GM23338 (cell line): ENCODE measurements around the gene TTC33. TPM values are rescaled to one million over a fixed set of nuclear protein-coding genes. Genes with fewer than 3 reads are reported as not detected.

ENCODE experiments used
- ATAC-seq: fragments of 200-7000 bp; cut with Tn5 transposase; 3 replicates; pipeline ENCODE4 v1.9.1; 2020
- DNase-seq: peaks from one replicate; pipeline ENCODE4 v3.0.0-alpha.2; 2015; ENCODE audit warnings: low spot score
- H2AFZ ChIP-seq: fragments of 200-600 bp; sonication (generic); 2 replicates; pipeline ENCODE4 v1.8.0; 2016; ENCODE audit warnings: antibody characterized with exemption, mild to moderate bottlenecking, moderate library complexity
- H3F3A ChIP-seq: fragments of 200-600 bp; sonication (generic); replicated peaks from 2 replicates; pipeline ENCODE4 v1.8.0; 2017; ENCODE audit warnings: antibody characterized with exemption, mixed run types, low read depth
- H3K27ac ChIP-seq: fragments of 200-600 bp; sonication (generic); 2 replicates; pipeline ENCODE4 v1.6.1; 2016; ENCODE audit warnings: low read depth
- H3K27me3 ChIP-seq: fragments of 200-600 bp; sonication (generic); 2 replicates; pipeline ENCODE4 v1.8.0; 2016; ENCODE audit warnings: mild to moderate bottlenecking, mixed run types, moderate library complexity; ENCODE audit not compliant: insufficient read depth
- H3K36me3 ChIP-seq: fragments of 200-600 bp; sonication (generic); 2 replicates; pipeline ENCODE4 v1.8.0; 2016; ENCODE audit warnings: mild to moderate bottlenecking; ENCODE audit not compliant: insufficient read depth
- H3K4me1 ChIP-seq: fragments of 200-600 bp; sonication (generic); 2 replicates; pipeline ENCODE4 v1.8.0; 2016; ENCODE audit warnings: mild to moderate bottlenecking, moderate library complexity; ENCODE audit not compliant: insufficient read depth
- H3K4me2 ChIP-seq: fragments of 200-600 bp; sonication (generic); 2 replicates; pipeline ENCODE4 v1.7.1; 2017; ENCODE audit warnings: mixed run types
- H3K4me3 ChIP-seq: fragments of 200-600 bp; sonication (generic); 2 replicates; pipeline ENCODE4 v1.6.1; 2016; ENCODE audit warnings: mixed run types
- H3K79me2 ChIP-seq: fragments of 200-600 bp; sonication (generic); replicated peaks from 2 replicates; pipeline ENCODE4 v1.8.0; 2017; ENCODE audit warnings: mild to moderate bottlenecking; ENCODE audit not compliant: insufficient read depth
- H3K9me2 ChIP-seq: fragments of 200-600 bp; sonication (generic); 2 replicates; pipeline ENCODE4 v1.8.0; 2017; ENCODE audit not compliant: insufficient read depth
- H4K20me1 ChIP-seq: fragments of 200-600 bp; sonication (generic); replicated peaks from 2 replicates; pipeline ENCODE4 v1.8.0; 2017; ENCODE audit warnings: mild to moderate bottlenecking; ENCODE audit not compliant: insufficient read depth
- H3K27ac Mint-ChIP-seq: 2 replicates; pipeline ENCODE4 v1.8.0; 2020; ENCODE audit warnings: inconsistent platforms, mild to moderate bottlenecking, moderate library complexity, mixed read lengths
- H3K27me3 Mint-ChIP-seq: 3 replicates; pipeline ENCODE4 v1.8.0; 2022; ENCODE audit warnings: low read depth, mild to moderate bottlenecking, moderate library complexity, mixed read lengths, inconsistent platforms; ENCODE audit not compliant: insufficient read depth, poor library complexity
- H3K36me3 Mint-ChIP-seq: 3 replicates; pipeline ENCODE4 v1.8.0; 2021; ENCODE audit warnings: low read depth, mild to moderate bottlenecking, inconsistent platforms, moderate library complexity, mixed read lengths
- H3K4me1 Mint-ChIP-seq: 3 replicates; pipeline ENCODE4 v1.8.0; 2020; ENCODE audit warnings: mild to moderate bottlenecking, inconsistent platforms, mixed read lengths
- H3K4me3 Mint-ChIP-seq: 3 replicates; pipeline ENCODE4 v1.8.0; 2021; ENCODE audit warnings: moderate library complexity, mild to moderate bottlenecking, inconsistent platforms, mixed read lengths
- H3K9me3 Mint-ChIP-seq: 3 replicates; pipeline ENCODE4 v1.8.0; 2020; ENCODE audit warnings: moderate library complexity, mild to moderate bottlenecking, inconsistent platforms, mixed read lengths
- CREB1 ChIP-seq: fragments of 250-450 bp; sonication (Bioruptor Pico); IDR thresholded peaks from 2 replicates; pipeline ENCODE4 v1.5.0; 2020; ENCODE audit warnings: low read depth, mild to moderate bottlenecking, moderate library complexity
- ETS1 ChIP-seq: IDR thresholded peaks from 2 replicates; pipeline ENCODE4 v1.6.1; 2016; ENCODE audit warnings: antibody characterized with exemption
- EZH2 ChIP-seq: fragments of 200-600 bp; sonication (generic); IDR thresholded peaks from one replicate; pipeline ENCODE4 v1.8.0; 2017; ENCODE audit warnings: antibody characterized with exemption, mild to moderate bottlenecking, low read depth; ENCODE audit not compliant: unreplicated experiment
- EZH2phosphoT487 ChIP-seq: fragments of 200-600 bp; sonication (generic); IDR thresholded peaks from one replicate; pipeline ENCODE4 v1.8.1; 2018; ENCODE audit warnings: antibody characterized with exemption; ENCODE audit not compliant: unreplicated experiment
- NANOG ChIP-seq: IDR thresholded peaks from 2 replicates; pipeline ENCODE4 v1.6.1; 2016; ENCODE audit warnings: antibody characterized with exemption, borderline replicate concordance
- POLR2AphosphoS5 ChIP-seq: IDR thresholded peaks from 2 replicates; pipeline ENCODE4 v1.6.1; 2016; ENCODE audit warnings: antibody characterized with exemption, low read depth
- REST ChIP-seq: IDR thresholded peaks from one replicate; pipeline ENCODE4 v1.6.1; 2018; ENCODE audit warnings: antibody characterized with exemption; ENCODE audit not compliant: unreplicated experiment
- STAT1 ChIP-seq: IDR thresholded peaks from one replicate; pipeline ENCODE4 v1.6.1; 2016; ENCODE audit warnings: antibody characterized with exemption; ENCODE audit not compliant: unreplicated experiment
- ZNF114 ChIP-seq: fragments of 250-450 bp; sonication (Bioruptor Pico); IDR thresholded peaks from 2 replicates; pipeline ENCODE4 v1.5.0; 2020; ENCODE audit warnings: mild to moderate bottlenecking, moderate library complexity
- ZNF331 ChIP-seq: fragments of 250-450 bp; sonication (Bioruptor Pico); IDR thresholded peaks from 2 replicates; pipeline ENCODE4 v1.5.0; 2020; ENCODE audit warnings: low read depth, mild to moderate bottlenecking, moderate library complexity
- ZNF462 ChIP-seq: fragments of 250-450 bp; sonication (Bioruptor Pico); IDR thresholded peaks from 2 replicates; pipeline ENCODE4 v1.5.0; 2020; ENCODE audit warnings: mild to moderate bottlenecking, moderate library complexity
- polyA plus RNA-seq: library from polyadenylated mRNA; unstranded; fragments of >200 nt; fragmentation: Nextera tagmentation; extraction: Ambion mirVana; gene quantifications from 2 replicates; pipeline ENCODE4 v1.2.1, GENCODE V29; 2016
- total RNA-seq: library from RNA; depleted of rRNA; stranded (reverse); fragments of >200 nt; shearing (Covaris generic); gene quantifications from 2 replicates; pipeline ENCODE4 v1.2.3, GENCODE V29; 2014

The TTC33 gene
- total and polyA plus RNA-seq, 2 experiments from 2014 or later = 4.1 to 11.5 TPM

GRCh38 chr5:40660751-40661150, 95.0 kb downstream of the TTC33 start:
- Mint-ChIP-seq H3K27me3 (peaks cover 2% of the 10 kb centered on the region), H3K27ac (no peak overlapping the region), H3K36me3 (no peaks in the 10 kb centered on the region), H3K4me3 (no peak overlapping the region), H3K9me3 (peaks cover 4% of the 10 kb centered on the region; the same call in 2 of the 3 replicates), H3K4me1 (no peaks in the 10 kb centered on the region)
- TF ChIP-seq EZH2 (no peak), EZH2phosphoT487 (no peak), NANOG (no peak), ZNF462 (CRISPR knock-in tag) (no peak), POLR2AphosphoS5 (no peak), ZNF331 (CRISPR knock-in tag) (no peak)
- Histone ChIP-seq H3K4me1 (no peaks in the 10 kb centered on the region), H3K27ac (no peak overlapping the region), H2AFZ (no peak overlapping the region), H3K36me3 (no peaks in the 10 kb centered on the region), H3K4me2 (no peak overlapping the region), H3K27me3 (no peaks in the 10 kb centered on the region), H3F3A (no peaks in the 10 kb centered on the region), H3K4me3 (no peak overlapping the region), H3K79me2 (no peaks in the 10 kb centered on the region), H4K20me1 (no peaks in the 10 kb centered on the region), H3K9me2 (no peaks in the 10 kb centered on the region)
- ATAC-seq (no peak), DNase-seq (no peak)

- Histone ChIP-seq H3K79me2 (no peaks in the 10 kb centered on the region), H4K20me1 (no peaks in the 10 kb centered on the region), H3K4me2 (no peak overlapping the region), H3K9me2 (no peaks in the 10 kb centered on the region), H3K36me3 (no peaks in the 10 kb centered on the region), H3F3A (no peaks in the 10 kb centered on the region), H3K27ac (no peak overlapping the region), H3K27me3 (no peaks in the 10 kb centered on the region), H3K4me1 (no peaks in the 10 kb centered on the region), H3K4me3 (no peak overlapping the region), H2AFZ (no peak overlapping the region)
- no peaks in the 10 kb centered on the region for H3K36me3 Mint-ChIP-seq
- no peak overlapping the region for H3K27ac Mint-ChIP-seq
- peaks cover 2% of the 10 kb centered on the region for H3K27me3 Mint-ChIP-seq
- no peak for DNase-seq
- H3K4me3 Mint-ChIP-seq = no peak overlapping the region
- H3K9me3 Mint-ChIP-seq = no peaks in the 10 kb centered on the region
- ATAC-seq = no peak
- no peaks in the 10 kb centered on the region for H3K4me1 Mint-ChIP-seq
- TF ChIP-seq ETS1 (no peak), REST (no peak), POLR2AphosphoS5 (no peak), ZNF114 (CRISPR knock-in tag) (no peak), EZH2phosphoT487 (no peak), NANOG (no peak), CREB1 (CRISPR knock-in tag) (no peak), STAT1 (no peak), ZNF331 (CRISPR knock-in tag) (no peak)
Measured at GRCh38 chr5:40656766-40657165, 99.0 kb downstream of the TTC33 start.
